ENCODE measurements around the gene DEFB125.

DNA sequence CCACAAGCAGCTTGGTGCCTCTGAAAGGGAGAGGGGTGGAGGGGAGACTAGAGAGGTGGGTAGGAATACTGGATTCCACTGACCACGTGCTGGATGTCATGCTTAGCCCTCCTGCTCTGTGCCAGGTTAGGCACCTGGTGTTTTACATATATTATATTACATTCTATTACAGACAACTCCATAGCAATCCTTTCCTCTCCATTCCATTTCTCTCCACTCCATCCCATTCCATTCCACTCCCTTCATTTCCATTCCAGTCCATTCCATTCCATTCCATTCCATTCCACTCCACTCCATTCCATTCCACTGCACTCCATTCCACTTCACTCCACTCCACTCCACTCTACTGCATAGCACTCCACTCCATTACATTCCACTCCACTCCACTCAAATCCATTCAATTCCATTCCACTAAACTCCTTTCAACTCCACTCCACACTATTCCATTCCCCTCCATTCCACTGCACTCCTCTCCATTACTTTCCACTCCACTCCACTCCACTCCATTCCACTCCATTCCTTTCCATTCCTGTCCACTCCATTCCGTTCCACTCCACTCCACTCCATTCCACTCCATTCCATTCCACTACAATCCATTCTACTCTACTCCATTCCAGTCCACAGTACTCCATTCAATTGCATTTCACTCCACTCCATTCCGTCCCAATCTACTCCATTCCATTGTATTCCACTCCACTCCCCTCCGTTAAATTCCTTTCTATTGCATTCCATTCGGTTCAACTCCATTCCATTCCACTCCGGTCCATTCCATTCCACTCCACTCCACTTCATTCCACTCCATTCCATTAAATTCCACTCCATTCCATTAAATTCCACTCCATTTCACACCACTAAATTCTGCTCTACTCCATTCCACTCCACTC is 27.2 kb upstream of the DEFB125 start:
- TF ChIP-seq, protein P1, sequence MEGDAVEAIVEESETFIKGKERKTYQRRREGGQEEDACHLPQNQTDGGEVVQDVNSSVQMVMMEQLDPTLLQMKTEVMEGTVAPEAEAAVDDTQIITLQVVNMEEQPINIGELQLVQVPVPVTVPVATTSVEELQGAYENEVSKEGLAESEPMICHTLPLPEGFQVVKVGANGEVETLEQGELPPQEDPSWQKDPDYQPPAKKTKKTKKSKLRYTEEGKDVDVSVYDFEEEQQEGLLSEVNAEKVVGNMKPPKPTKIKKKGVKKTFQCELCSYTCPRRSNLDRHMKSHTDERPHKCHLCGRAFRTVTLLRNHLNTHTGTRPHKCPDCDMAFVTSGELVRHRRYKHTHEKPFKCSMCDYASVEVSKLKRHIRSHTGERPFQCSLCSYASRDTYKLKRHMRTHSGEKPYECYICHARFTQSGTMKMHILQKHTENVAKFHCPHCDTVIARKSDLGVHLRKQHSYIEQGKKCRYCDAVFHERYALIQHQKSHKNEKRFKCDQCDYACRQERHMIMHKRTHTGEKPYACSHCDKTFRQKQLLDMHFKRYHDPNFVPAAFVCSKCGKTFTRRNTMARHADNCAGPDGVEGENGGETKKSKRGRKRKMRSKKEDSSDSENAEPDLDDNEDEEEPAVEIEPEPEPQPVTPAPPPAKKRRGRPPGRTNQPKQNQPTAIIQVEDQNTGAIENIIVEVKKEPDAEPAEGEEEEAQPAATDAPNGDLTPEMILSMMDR (IDR thresholded peaks at IDR 0.05; ENCODE audit: extremely low read depth in 1 of 2, insufficient read depth in 1 of 2, low read depth in 1 of 2, low read length in 2 of 2), result no peak
- TF ChIP-seq, protein P2, sequence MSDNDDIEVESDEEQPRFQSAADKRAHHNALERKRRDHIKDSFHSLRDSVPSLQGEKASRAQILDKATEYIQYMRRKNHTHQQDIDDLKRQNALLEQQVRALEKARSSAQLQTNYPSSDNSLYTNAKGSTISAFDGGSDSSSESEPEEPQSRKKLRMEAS (IDR thresholded peaks at IDR 0.05; ENCODE audit: insufficient read depth, insufficient read length), result no peak
- TF ChIP-seq POLR2AphosphoS5 (IDR thresholded peaks at IDR 0.05; ENCODE audit: insufficient read depth, low read depth, low read length), result no peak
- no peak for TF ChIP-seq GATA2 (IDR thresholded peaks at IDR 0.05; ENCODE audit: insufficient read depth, insufficient read length, low read depth, low read length)
- no peak for TF ChIP-seq JUN (IDR thresholded peaks at IDR 0.05; ENCODE audit: borderline replicate concordance, insufficient read depth, insufficient read length, low read depth)
- TF ChIP-seq EZH2 (IDR thresholded peaks at IDR 0.05; ENCODE audit: borderline replicate concordance, low read depth, low read length, severe bottlenecking), result no peak
- no peak for TF ChIP-seq POLR2A (IDR thresholded peaks at IDR 0.05; ENCODE audit: low read depth, low read length)
- TF ChIP-seq MYC (IDR thresholded peaks at IDR 0.05; ENCODE audit: low read depth, low read length), result no peak
- TF ChIP-seq FOS (IDR thresholded peaks at IDR 0.05; ENCODE audit: borderline replicate concordance, insufficient read depth, low read length), result no peak
